Activated CD8-positive, alpha-beta memory T cell treated with anti-CD3 and anti-CD28 coated beads, Interleukin-2, amount 50 U/mL, for 24 hours (primary cell): ENCODE measurements around the gene AFF3.

ENCODE experiments used
- DNase-seq: peaks from one replicate; pipeline ENCODE4 v3.0.0-alpha.2; 2020; ENCODE audit errors: extremely low read depth

AFF3 gene

GRCh38 chr2:99831772-99832171, 310.6 kb downstream of the AFF3 start:
- no peak for DNase-seq

- DNase-seq, result no peak
Observed at GRCh38 chr2:99827296-99827999, 314.9 kb downstream of the AFF3 start.

GRCh38 chr2:99825630-99826029, 316.8 kb downstream of the AFF3 start:
- no peak for DNase-seq

- DNase-seq, result no peak
Observed at GRCh38 chr2:99824758-99825157, 317.6 kb downstream of the AFF3 start.

DNA sequence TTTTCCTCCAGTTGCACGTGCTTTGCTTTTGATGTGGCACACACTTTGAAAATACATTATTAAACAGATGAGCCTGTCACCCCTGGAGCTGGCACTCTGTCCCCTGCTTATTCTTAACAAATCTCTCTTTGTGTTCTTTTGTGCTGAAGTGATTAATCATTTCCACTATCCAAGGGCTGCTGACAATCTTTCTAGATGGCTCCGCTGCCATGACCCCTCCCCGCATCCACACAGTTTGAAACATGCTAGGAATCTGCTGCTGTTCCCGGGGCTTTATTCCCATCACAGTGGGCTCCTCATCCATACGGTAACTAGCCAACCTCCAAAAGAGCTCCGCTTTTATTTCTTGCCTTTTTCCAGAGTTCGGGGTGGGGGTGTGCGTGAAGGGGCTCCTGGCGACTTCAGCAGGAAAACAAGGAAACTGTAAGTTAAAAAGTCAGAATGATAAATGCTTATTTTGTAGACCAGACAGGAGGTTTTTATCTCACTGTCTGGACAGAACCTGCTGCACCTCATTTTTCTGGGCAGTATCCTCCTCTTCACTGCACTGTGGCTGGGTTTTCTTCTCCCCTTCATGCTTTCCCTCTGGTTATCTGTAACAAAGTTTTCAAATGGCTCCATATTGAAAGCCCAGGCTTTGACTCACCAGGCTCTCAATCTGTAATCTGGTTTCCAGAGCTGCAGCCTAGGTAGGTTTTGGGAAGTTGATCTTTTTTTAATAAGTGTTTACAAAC, 319.7 kb downstream of the AFF3 start:
- no peak for DNase-seq

DNA sequence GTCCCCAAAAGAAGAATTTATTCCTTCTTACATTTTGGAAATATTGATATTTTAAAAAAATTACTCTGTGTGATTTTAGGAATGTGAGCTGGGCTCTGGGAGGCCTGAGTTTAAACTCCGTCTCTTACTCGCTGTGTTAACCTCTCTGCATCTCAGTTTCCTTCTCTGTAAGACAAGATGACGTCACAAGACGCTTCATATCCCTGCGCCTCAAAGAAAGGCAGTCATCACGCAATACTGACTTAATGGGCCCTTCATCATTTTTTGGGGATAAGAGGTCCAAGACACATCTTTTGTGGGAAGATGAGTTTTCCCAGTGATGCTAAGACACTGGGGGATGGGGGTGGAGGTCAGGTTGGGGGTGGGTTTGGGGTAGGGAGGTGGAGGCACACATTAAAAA, 320.4 kb downstream of the AFF3 start:
- DNase-seq, result no peak

- DNase-seq, result no peak
Observed at GRCh38 chr2:99821572-99821971, 320.8 kb downstream of the AFF3 start.

- DNase-seq, result no peak
Observed at GRCh38 chr2:99821039-99821438, 321.4 kb downstream of the AFF3 start.

GRCh38 chr2:99819766-99820165, 322.6 kb downstream of the AFF3 start:
- DNase-seq, result no peak

DNA sequence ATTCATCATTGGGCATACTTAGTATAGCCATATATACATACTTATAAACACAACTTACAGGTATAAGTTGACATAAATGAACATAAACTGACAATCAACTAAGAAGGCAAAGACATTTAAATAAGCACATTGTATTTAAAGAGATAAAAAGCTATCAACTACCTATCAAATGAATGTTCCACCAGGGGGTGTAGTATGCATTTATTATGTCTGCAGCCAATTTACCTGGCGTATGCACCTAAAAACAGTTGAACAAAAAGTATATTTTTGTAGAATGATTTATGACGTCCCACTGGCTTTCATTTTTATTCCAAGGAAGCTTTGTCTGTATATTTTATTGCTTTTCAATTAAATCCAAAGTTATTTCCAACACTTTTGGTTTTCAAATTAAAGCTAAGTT, 323.5 kb downstream of the AFF3 start:
- DNase-seq, result no peak

GRCh38 chr2:99816908-99817307, 325.5 kb downstream of the AFF3 start:
- DNase-seq, result no peak

DNA sequence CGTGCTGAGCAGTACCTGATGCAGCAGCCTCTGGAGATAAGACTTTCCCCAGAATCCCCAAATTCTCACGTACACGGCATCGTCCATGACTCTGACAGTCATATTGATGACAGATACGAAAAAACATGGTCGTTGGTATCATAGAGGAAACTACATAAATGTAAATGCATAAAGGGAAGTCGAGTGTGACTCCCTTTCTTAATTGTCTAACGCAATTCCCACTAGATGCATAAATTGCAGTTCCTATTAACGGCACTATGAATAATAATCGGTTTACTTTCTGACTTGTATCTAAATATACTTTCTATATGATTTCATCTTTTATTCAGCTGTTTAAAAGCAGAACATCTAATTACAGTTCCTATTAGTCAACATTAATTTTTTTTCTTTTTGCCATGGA, 330.0 kb downstream of the AFF3 start:
- no peak for DNase-seq

GRCh38 chr2:99811544-99811943, 330.8 kb downstream of the AFF3 start:
- DNase-seq, result no peak

GRCh38 chr2:99810225-99810624, 332.2 kb downstream of the AFF3 start:
- DNase-seq, result no peak

- DNase-seq, result no peak
Observed at GRCh38 chr2:99809259-99809900, 333.0 kb downstream of the AFF3 start.

- DNase-seq, result no peak
Observed at GRCh38 chr2:99808361-99809200, 333.8 kb downstream of the AFF3 start.

DNA sequence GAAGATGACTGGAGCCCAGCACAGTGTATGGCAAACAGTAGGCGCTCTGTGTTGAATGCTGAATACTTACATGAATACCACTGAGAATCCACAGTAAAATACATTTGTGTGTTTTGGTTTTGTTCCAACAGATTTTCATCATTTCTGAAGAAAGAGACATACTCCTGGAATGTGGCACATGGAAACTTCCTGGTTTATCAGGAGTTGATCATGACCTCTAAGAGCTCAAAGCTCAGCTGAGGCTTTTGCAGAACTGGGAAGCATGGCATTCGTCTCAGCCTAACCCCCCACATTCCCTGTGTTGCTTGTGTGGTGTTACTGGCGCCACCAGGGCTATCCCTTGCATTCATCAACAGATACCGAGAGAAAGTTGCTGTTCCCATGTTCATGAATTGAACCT, 335.6 kb downstream of the AFF3 start:
- no peak for DNase-seq

GRCh38 chr2:99805930-99806476, 336.4 kb downstream of the AFF3 start:
- no peak for DNase-seq

- no peak for DNase-seq
Observed at GRCh38 chr2:99803846-99804245, 338.5 kb downstream of the AFF3 start.

DNA sequence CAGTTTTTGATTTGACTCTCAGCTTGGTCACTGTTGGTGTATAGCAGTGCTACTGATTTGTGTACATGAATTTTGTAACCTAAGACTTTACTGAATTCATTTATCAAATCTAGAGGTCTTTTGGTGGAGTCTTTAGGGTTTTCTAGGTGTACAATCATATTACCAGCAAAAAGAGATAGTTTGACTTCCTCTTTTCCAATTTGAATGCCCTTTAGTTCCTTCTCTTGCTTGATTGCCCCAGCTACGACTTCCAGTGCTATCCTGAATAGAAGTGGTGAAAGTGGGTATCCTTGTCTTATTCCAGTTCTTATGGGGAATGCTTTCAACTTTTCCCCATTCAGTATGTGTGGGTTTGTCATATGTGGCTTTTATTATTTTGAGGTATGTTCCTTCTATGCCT, 339.7 kb downstream of the AFF3 start:
- no peak for DNase-seq

- no peak for DNase-seq
Observed at GRCh38 chr2:99801327-99801901, 341.0 kb downstream of the AFF3 start.
